HG02642 (cell line): ENCODE measurements around the gene C10orf90.

Source experiments
- ATAC-seq: cut with Tn5 transposase; IDR thresholded peaks from one replicate; pipeline ENCODE4 v1.9.1; 2021; ENCODE audit warnings: mild to moderate bottlenecking; ENCODE audit not compliant: unreplicated experiment, poor library complexity

Gene C10orf90

DNA sequence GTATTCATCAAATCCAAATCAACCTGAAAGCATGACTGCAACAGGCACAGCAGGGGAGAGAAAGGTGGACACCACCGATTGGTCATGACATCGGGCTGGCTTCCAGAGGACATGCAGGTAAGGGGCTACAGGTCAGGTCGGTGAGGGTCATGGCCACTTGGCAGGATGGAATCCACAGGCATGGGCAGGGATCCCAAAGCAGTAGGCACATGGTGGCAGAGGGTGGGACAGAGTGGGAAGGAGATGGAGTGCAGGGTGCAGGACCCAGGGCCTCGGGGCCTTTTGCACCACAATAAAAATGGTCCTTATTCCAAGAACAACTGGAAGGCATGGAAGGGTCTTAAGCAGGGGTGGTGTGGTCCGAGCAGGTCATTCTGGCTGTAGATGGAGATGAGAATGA, 33.0 kb downstream of the C10orf90 start:
- ATAC-seq, result no peak

DNA sequence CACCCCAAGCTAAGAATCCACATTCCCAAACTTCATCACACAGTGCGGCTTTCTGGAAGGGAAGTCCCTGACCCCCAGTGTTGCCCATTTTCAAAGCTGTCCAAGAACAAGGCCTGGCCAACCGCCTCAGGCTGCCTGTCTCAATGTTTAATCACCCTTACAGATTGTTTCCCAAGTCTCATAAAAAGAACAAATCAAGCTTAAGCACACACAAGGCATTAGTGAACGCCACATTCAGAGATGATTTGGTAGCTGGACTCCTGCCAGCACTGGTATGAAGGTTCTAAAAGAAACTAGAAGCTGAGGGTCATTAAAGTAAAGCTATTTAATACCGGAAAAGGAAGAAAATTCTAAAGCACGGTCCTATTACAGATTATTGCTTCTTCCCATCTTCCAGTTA, 35.6 kb downstream of the C10orf90 start:
- no peak for ATAC-seq

DNA sequence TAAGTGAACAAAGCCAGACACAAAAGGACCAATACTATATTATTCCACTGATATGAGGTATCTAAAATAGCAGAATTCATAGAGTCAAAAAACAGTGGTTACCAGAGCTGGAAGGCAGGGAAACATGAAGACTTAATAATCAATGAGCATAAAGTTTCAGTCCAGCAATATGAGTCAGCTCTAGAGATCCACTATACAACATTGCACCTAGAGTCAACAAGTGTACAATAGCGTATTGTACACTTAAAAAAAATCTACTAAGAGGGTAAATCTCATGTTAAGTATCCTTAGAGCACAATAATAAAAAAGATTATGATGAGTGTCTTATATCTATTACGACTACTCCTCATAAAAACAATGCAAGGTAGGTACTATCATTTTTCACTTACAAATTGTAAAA, 36.1 kb downstream of the C10orf90 start:
- ATAC-seq, result no peak

DNA sequence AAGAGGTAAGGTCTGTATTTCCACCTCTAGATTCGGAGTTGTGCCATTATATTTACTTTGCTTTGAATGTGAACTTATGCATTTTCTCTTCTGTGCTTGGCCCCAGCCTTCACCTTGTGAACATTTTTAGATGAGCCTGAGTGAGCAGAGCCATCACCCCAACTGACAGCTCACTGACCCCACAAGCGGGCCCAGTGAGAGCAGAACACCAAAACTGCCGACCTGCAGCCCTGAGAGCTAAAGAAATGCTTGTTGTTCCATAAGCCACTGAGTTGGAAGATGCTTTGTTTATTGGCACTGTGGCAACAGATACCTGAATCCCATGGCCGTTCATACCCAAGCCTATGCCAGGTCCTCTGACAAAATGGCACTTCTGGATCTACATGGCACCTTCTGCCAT, 37.8 kb downstream of the C10orf90 start:
- no peak for ATAC-seq

DNA sequence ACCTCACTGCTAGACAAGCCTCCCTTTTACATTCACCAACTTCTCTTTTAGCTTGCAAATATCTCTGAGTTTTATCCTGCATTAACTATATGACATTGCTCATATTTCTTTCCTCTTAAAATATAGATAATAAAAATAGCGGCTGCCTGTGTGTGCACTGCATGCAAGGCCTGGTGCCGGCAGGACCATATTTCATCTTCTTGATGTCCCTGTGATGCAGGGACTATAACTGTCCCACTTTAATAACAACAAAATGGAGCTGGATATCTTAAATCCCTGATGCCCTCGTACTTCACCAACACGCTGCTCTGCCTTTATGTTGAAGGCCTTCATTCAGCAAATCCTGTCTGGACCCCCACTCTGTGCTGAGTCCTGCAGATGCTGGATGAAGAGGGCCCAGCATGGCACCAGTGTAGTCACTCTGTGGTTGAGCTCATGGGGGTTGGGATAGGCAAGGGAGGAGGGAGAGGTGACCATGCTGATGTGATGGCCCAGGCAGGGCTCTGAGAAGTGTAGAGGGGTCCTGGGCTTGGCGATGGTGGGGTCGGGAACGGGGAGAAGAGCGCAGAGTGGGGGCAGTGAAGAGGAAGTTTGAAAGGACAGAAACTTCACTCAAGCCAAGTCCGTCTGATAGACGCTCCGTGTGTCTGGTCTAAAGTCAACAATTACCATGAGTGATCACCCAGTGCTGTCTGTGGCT, 40.4 kb downstream of the C10orf90 start:
- ATAC-seq, result no peak

DNA sequence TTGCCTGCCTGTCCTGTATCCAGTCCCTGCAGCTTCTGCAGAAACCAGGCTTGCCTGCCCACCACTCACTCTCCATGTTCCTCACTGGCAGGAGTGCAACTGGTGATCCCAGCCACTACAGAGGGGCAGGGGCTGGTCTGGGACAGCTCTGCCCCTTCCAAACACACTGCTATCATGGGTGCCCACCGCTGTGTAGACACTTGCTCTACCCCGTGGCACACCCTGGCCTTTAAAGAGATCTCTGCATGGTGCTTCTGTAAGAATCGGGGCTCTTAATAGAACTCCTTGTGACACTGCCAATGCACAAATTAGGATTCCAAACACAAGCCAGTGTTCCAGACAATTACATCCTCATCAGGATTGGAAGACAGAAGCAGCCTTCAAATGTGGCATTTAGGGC, 41.7 kb downstream of the C10orf90 start:
- no peak for ATAC-seq

DNA sequence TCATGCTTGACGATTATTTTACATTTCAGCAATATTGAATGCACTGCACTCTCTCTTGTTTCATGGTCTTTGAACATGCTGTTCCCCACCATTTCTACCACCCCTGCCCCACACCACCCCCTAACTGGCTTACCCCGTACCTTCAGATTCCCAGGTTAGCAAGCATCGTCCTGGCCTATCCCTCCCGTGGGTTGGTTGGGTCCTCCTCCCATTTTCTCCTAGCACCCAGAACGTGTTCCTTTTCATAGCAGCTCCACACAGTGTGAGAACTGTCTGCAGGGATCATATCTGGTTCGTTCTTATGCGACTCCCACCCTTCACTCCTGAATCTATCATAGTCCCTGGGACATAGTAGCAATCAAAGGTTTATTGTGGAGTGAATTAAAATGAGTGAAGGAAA, 48.6 kb downstream of the C10orf90 start:
- ATAC-seq, result no peak

DNA sequence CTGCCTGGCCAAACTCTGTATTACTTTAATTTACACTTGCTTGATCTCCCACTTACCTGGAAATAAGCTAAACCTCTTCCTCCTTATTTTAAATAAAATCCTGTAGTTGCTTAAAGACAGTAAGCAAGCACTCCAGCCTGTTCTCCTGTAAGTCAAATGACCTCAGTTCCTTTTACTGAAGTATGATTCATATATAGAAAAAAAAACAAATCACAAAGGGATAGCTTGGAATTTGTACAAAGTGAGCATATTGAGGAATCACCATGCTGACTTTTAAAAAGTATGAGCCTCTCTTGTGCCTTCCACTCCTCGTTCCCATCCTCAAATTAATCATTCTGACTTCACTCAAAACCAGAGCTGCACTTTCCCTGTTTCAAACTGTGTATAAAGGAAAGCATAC, 52.0 kb downstream of the C10orf90 start:
- ATAC-seq, result no peak

DNA sequence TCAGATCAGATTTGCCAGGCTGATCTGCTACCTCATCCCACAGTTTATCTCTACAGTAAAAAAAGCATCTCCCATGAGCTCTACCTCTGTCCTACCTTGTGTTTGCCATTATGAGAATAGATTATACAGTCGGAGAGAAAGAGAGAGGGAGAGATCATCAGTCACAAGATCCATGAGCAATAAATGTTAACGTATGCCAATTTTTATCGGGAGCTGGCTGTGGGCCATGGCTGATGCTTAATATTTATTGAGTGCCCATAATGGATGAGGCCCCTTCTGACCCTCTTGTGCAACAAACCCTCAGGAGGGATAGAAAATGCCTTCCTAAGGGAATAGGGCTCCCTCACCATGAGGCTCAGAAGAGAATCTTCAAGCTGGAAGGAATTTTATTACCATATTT, 52.8 kb downstream of the C10orf90 start:
- ATAC-seq, result no peak

DNA sequence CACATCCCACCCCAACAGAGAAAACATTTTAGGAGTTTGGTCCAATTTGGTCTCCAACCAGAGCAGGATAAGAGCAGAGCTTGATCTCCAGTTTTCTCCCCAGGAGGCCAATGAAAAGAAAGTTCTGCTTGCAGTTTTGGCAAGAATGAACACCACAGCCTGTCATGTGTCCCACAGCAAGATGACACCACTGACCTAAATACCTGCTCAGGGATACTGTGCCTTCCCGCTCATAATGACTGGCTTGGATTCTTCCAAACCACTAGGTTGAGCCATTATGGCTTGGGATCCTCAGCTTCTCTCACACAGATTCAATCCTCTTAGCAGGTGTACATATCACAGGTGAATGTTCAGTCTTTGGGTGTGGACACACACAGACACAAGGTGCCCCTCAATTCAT, 53.3 kb downstream of the C10orf90 start:
- no peak for ATAC-seq

DNA sequence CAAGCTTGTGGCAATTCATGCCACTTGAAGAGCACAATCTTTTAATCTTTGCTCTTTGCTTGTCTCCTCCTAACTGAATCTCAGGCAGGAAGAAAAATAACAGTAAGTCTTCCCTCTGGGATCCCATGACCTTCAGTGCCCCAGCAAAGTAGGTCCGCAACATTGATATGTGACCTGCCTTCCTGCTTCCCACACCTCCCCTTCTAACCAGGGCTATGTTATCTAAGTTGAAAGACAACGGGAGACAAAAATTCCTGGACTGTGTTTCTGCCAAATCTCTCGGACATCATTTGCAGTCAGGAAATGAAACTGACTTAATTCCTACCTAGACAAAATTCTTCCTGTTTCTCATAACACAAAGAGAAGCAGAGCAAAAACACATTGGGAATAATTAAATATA, 53.8 kb downstream of the C10orf90 start:
- ATAC-seq, result no peak

DNA sequence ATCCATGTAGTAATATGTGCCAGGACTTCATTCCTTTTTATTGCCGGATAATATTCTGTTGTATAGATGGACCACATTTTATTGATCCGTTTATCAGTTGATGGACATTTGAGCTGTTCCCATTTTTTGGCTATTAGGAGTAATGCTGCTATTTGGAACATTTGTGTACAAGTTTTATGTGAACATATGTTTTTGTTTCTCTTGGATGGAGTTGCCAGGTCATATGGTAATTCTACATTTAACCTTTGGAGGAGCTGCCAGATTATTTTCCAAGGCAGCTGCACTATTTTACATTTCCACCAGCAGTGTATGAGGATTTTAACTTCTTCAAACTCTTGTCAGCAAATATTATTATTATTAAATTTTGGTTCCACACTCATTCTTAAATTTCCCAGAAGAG, 59.2 kb downstream of the C10orf90 start:
- ATAC-seq, result no peak

DNA sequence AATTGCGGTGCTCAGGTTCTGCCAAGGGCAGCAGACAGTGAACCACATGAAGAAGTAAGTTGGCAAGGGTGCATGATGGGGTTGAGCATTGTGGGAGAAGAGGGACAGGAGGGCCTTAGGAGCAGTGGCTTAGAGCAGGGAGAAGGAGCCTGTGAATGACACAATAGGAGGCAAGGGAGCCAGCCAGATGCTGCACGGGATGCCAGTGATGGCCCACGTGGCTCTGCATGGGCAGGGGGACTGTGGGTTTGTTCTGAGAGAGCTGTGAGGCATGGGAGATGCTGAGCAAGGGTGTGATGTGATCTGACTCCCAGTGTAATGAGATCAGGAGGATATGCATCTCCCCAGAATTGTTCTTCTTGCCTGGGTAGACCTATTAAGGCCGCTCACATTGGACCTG, 60.9 kb downstream of the C10orf90 start:
- no peak for ATAC-seq

DNA sequence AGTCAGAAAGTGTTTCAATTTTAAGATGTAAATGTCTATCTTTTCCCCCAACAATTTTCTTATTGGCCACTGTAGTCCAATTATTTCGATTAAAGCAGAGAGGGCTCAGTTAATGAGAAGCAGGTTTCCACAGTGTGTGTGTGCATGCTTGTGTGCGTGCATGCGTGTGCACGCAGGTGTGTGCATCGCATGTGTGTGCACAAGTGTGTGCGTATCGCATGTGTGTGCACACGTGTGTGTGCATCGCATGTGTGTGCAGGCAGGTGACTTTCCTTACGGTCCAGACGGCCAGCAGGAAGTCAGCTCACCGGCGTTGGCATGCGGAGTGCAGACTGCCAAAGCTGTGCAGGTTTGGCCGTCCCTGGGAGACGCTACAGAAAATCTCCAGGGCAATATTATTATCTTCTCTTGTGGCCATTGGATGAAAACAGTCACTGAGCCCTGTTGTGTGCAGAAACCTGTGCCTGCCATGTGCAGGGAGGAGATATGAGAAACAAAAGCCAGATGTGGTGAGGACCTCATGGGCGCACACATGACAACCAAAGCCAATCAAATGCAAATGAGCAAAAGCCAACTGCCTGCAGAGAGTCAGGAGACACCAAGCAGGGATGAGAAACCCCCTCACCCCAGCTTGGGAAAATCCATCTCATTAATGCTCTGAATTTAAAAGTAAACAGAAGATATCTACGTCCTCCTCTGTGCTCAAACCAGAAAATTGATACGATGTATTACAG, 70.4 kb downstream of the C10orf90 start:
- ATAC-seq, result no peak

DNA sequence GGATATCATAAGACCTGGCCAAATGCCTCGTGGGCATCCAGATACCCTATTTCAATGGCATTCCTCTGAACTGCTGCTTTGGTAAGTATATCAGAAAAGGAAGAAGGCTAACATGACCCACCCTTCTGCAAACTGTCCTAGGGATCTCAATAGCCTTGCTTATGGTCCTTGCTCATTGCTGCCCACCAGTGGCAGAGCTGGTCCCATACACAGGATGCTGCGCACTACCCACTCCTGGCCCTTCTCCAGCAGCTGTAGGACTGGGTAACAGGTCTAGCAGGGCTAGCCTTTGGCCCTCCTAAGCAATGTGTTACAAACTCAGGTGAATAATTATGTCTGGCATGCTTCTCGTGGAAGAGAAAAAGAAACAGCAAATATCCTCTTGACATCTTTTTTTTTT, 72.5 kb downstream of the C10orf90 start:
- ATAC-seq, result peak; percentile 71

DNA sequence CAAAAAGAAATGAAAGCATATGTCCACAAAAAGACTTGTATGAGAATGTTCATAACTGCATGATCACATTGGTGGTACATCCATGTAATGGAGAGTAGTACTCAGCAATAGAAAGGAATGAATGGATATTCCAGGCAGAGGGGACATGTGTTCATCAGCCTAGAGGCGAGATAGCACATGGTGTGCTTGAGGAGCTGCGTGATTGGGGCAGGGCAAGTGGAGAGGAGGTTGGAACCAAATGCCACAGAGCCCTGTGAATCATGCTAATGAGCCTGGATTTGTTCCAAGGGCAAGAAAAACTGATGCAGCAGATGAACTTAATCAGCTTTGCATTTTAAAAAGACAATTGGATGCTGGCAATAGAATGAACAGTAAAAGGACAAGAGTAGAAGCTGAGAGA, 73.3 kb downstream of the C10orf90 start:
- ATAC-seq, result no peak

DNA sequence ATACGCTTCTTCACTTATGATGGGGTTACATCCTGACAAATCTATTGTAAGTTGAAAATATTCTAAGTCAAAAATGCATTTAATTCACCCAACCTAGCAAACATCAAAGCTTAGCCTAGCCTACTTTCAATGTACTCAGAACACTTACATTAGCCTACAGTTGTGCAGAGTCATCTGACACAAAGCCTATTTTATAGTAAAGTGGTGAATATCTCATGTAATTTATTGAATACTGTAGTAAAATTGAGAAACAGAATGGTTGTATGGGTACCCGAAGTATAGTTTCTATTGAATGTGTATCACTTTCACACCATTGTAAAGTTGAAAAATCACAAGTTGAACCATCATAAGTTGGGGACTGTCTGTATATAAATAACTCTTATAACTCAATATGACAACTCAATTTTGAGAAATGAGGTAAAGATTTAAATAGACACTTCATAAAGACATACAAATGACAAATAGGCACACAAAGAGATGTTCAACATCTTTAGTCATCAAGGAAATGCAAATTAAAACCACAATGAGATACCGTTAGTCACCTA, 73.9 kb downstream of the C10orf90 start:
- ATAC-seq, result no peak

DNA sequence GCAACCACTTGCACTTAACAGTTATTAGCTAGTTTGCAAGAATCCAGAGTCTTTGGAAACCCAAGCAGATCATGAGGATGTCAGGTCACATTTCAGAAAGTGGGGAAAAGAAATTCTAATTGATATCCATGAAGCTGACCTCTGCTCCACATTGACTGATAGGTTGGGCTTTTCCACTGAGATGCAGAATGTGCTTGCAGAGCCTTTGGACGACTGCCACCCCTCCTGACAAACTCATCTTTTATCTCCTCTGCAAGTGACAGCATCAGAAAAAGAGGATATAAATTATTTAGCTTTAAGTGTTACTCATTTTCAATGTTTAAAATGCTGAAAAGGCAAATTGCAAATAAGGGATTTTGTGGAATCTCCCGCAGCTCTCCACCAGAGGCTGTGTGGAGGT, 75.3 kb downstream of the C10orf90 start:
- ATAC-seq, result no peak

DNA sequence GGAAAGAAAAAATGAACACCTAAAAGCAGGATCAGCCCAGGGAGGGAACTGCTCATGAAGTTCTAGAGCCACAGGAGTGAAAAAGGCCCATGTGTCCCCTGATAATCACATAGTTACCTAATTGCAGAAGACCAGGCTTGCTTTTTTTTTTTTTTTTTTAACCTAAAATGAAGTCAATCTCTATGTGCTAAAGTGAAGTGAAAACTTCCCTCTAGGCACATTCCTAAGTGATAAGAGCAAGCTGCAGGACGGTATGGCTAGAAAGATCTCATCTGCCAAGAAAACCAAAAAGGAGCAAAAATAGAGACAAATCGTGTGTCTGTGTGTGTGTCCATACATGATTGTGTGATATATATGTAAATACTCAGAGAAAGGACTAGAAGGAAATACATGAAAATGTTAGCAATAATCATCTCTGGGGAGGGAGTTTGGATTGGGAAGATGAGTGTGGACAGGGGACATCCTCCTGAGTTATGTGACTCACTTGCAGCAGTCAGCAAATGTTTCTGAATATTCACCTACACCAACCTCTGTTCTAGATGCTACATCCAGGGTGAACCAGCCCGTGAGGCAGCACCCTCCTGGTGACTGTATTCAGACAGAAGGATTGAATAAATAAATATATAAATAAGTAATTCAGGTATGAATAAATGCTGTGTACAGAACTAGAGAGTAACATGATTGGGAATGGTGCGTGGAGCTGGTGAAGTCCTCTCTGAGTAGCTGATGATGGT, 76.4 kb downstream of the C10orf90 start:
- ATAC-seq, result no peak

DNA sequence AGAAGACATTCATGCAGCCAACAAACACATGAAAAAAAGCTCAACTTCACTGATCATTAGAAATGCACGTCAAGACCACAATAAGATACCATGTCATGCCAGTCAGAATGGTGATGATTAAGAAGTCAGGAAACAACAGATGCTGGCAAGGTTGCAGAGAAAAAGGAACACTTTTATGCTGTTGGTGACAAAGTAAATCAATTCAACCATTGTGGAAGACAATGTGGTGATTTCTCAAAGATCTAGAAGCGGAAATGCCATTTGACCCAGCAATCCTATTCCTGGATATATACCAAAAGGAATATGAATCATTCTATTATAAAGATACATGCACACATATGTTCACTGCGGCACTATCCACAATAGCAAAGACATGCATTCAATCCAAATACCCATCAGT, 77.6 kb downstream of the C10orf90 start:
- no peak for ATAC-seq

DNA sequence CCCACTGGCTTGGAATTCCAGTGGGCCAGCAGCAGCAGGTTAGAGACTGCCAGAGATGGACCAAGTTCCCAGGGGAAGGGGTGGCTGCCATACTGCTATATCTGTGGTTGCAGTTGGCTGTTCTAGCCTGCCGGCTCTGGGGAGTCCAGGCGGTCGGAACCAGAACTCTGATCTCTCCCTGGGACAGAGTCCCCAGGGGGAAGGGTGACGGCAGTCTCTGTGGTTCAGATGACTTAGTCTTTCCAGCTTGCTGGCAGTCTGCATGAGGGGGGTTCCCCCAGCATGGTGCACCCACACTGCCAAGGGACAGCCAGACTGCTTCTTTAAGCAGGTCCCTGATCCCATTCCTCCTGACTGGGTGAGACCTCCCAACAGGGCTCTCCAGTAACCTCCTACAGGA, 82.5 kb downstream of the C10orf90 start:
- no peak for ATAC-seq
